ENCODE data around the gene SPTB. TPM values are rescaled to one million over a fixed set of nuclear protein-coding genes. Genes with fewer than 3 reads are reported as not detected.

Gene SPTB
- total RNA-seq, 1 experiment from 2014 or later, result 2.3 TPM

- no peaks in the 10 kb centered on the region for H3K79me2 ChIP-seq (ENCODE audit: insufficient read depth, low read length)
- H3T11ph ChIP-seq (ENCODE audit: low read length), result no peak overlapping the region
- no peak overlapping the region for H3K4me3 Mint-ChIP-seq
- no peak overlapping the region for H3K4me2 ChIP-seq (ENCODE audit: insufficient read depth, insufficient read length, low read length)
- no peak overlapping the region for H2BK20ac ChIP-seq (ENCODE audit: low read depth, low read length, poor library complexity, severe bottlenecking)
- H4K8ac ChIP-seq (replicated peaks; ENCODE audit: insufficient read length, low read depth, low read length), result no peak overlapping the region
- H2AK5ac ChIP-seq (ENCODE audit: insufficient read length, low read length), result no peak overlapping the region
- no peak overlapping the region for H3K4ac ChIP-seq (ENCODE audit: low read depth, low read length)
- H3K9ac ChIP-seq (ENCODE audit: extremely low read depth, insufficient read length, low read length), result no peak overlapping the region
- H3K27ac Mint-ChIP-seq, result peak overlapping the region in 1 of 3 experiments; percentile 19; a peak in 1 of 7 replicates
- no peak overlapping the region for H3K14ac ChIP-seq (ENCODE audit: insufficient read depth, low read length)
- H4K5ac ChIP-seq (ENCODE audit: insufficient read length, low read depth, low read length), result no peak overlapping the region
- no peaks in the 10 kb centered on the region for H3K27me3 ChIP-seq (ENCODE audit: insufficient read depth, low read length)
- no peaks in the 10 kb centered on the region for H3K27me3 Mint-ChIP-seq (ENCODE audit: low read depth)
- peaks cover 10 to 13% of the 10 kb centered on the region in 2 experiments for H3K4me1 Mint-ChIP-seq
- no peak overlapping the region for H2BK5ac ChIP-seq (ENCODE audit: insufficient read length, low read length)
- H2BK12ac ChIP-seq (ENCODE audit: insufficient read length, low read depth, low read length), result no peak overlapping the region
- H3K23ac ChIP-seq (ENCODE audit: insufficient read length, low read depth, low read length), result no peak overlapping the region
- H4K91ac ChIP-seq (ENCODE audit: insufficient read length, low read depth, low read length), result no peak overlapping the region
- no peaks in the 10 kb centered on the region for H3K9me3 Mint-ChIP-seq
- H3K4me1 ChIP-seq (ENCODE audit: insufficient read depth, low read length), result no peaks in the 10 kb centered on the region; the same call in 1 of the 2 replicates
- no peak overlapping the region for H3K56ac ChIP-seq (ENCODE audit: insufficient read length, low read depth, low read length)
- peak; percentile 63 for DNase-seq
- H4K20me1 ChIP-seq (ENCODE audit: control insufficient read depth, insufficient read depth, insufficient read length), result no peaks in the 10 kb centered on the region
- no peak overlapping the region for H2BK120ac ChIP-seq (ENCODE audit: low read depth, low read length, poor library complexity, severe bottlenecking)
- peaks cover 0 to 3% (median 0%) of the 10 kb centered on the region in 3 experiments; a peak in 1 of 7 replicates for H3K36me3 Mint-ChIP-seq (ENCODE audit: insufficient read depth in 1 of 3, low read depth in 3 of 3)
- no peak overlapping the region for H2BK15ac ChIP-seq (ENCODE audit: low read depth, low read length)
- TF ChIP-seq CTCF (conservative IDR thresholded peaks at IDR 0.05), result peak; percentile 84
- no peaks in the 10 kb centered on the region for H3K9me3 ChIP-seq (ENCODE audit: control insufficient read depth, low read depth, low read length)
- no CpG with 5 or more reads among the region's 1 CpG for WGBS (ENCODE audit: extremely low coverage, insufficient read length, low lambda C conversion rate)
- H2AFZ ChIP-seq (ENCODE audit: low read length), result no peak overlapping the region
- no peak overlapping the region for H3K27ac ChIP-seq (ENCODE audit: insufficient read length, low read depth, low read length)
- H3K23me2 ChIP-seq (ENCODE audit: insufficient read length, low read depth, low read length, poor library complexity, severe bottlenecking), result no peaks in the 10 kb centered on the region
- H3K18ac ChIP-seq (ENCODE audit: insufficient read length, low read depth, low read length), result no peak overlapping the region
- H3K79me1 ChIP-seq (ENCODE audit: insufficient read depth, low read depth, low read length, poor library complexity, severe bottlenecking), result no peaks in the 10 kb centered on the region
These were observed 77.9 kb downstream of the SPTB start for GRCh38 chr14:64801800-64802199.
